Panc1 (cell line): ENCODE results near the gene SERINC3.

Experiments used
- CTCF ChIP-seq: fragments of 450-650 bp; IDR thresholded peaks from 2 replicates; pipeline ENCODE4 v1.5.1; 2017; ENCODE audit warnings: mild to moderate bottlenecking
- POLR2AphosphoS5 ChIP-seq: IDR thresholded peaks from 2 replicates; pipeline ENCODE4 v1.6.1; 2012; ENCODE audit warnings: mild to moderate bottlenecking, low read depth, low read length, moderate library complexity
- SIN3A ChIP-seq: IDR thresholded peaks from 2 replicates; pipeline ENCODE4 v1.6.1; 2012; ENCODE audit warnings: low read depth, mild to moderate bottlenecking, low read length, moderate library complexity, borderline replicate concordance; ENCODE audit not compliant: insufficient read depth
- TCF7L2 ChIP-seq: IDR thresholded peaks from 2 replicates; pipeline ENCODE4 v1.6.1; 2011; ENCODE audit warnings: mild to moderate bottlenecking, low read depth, low read length, inconsistent platforms
- TF ChIP-seq, protein P1 (sequence below), 2 experiments: IDR thresholded peaks; 2 replicates each; pipeline ENCODE4 v1.6.1; 2011 to 2012; ENCODE audit warnings: low read depth in 2 of 2, control low read depth in 1 of 2, low read length in 1 of 2, mild to moderate bottlenecking in 1 of 2, moderate library complexity in 1 of 2; ENCODE audit not compliant: insufficient read depth in 1 of 2

- no peak for TF ChIP-seq CTCF
- TF ChIP-seq TCF7L2 = no peak
- TF ChIP-seq, protein P1, sequence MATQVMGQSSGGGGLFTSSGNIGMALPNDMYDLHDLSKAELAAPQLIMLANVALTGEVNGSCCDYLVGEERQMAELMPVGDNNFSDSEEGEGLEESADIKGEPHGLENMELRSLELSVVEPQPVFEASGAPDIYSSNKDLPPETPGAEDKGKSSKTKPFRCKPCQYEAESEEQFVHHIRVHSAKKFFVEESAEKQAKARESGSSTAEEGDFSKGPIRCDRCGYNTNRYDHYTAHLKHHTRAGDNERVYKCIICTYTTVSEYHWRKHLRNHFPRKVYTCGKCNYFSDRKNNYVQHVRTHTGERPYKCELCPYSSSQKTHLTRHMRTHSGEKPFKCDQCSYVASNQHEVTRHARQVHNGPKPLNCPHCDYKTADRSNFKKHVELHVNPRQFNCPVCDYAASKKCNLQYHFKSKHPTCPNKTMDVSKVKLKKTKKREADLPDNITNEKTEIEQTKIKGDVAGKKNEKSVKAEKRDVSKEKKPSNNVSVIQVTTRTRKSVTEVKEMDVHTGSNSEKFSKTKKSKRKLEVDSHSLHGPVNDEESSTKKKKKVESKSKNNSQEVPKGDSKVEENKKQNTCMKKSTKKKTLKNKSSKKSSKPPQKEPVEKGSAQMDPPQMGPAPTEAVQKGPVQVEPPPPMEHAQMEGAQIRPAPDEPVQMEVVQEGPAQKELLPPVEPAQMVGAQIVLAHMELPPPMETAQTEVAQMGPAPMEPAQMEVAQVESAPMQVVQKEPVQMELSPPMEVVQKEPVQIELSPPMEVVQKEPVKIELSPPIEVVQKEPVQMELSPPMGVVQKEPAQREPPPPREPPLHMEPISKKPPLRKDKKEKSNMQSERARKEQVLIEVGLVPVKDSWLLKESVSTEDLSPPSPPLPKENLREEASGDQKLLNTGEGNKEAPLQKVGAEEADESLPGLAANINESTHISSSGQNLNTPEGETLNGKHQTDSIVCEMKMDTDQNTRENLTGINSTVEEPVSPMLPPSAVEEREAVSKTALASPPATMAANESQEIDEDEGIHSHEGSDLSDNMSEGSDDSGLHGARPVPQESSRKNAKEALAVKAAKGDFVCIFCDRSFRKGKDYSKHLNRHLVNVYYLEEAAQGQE (IDR thresholded peaks at IDR 0.05; ENCODE audit: insufficient read depth in 1 of 2, low read depth in 2 of 2, low read length in 1 of 2) = no peak
- TF ChIP-seq POLR2AphosphoS5 = no peak
- TF ChIP-seq SIN3A = no peak
Observed at GRCh38 chr20:44475372-44475693, 46.5 kb downstream of the SERINC3 start.
